Stimulated activated CD4-positive, alpha-beta T cell treated with anti-CD3 and anti-CD28 coated beads, TNF-alpha, amount 100 ng/mL, for 24 hours (primary cell): ENCODE measurements around the gene SLC35B1.
"Not testable (repeated sequence)": the region's sequence is repeated elsewhere in the genome, so short reads cannot be mapped to it uniquely, and the experiment has no call there.

ENCODE experiments used
- DNase-seq, 3 experiments: peaks; one replicate each; pipeline ENCODE4 v3.0.0-alpha.2; 2020; ENCODE audit warnings: low read depth in 3 of 3

The SLC35B1 gene

DNA sequence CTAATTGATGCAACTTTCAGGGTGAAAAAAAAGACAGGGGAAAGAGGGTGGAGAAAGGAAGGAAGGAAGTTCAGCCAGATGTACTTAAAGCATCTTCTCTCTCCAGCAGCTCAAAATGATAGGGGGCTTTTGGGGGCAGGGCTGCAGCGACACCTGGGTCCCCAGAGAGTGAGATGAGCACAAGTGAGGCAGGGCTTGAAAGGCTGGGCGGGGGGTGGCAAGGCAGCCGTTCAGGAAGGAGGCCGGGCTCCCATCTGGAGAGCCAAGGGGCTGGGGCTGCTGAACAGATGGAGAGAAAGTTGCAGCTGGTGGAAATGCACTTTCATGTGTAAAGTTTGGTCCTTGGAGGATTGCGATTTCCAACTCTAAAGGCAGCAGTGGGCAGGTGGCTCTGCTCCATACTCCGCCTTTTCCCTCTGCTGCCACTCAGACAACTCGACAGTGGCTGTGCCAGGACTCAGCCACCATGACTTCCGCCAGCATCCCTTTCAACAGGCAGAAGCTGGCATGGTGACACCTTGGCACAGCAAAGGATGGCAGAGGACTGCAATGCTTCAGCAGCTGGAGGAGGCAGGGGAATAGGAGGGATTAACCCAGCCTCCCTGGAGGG is 7.7 kb downstream of the SLC35B1 start:
- no peak for DNase-seq

- DNase-seq, result no peak
These were observed 9.8 kb downstream of the SLC35B1 start for GRCh38 chr17:49698005-49698404.

DNA sequence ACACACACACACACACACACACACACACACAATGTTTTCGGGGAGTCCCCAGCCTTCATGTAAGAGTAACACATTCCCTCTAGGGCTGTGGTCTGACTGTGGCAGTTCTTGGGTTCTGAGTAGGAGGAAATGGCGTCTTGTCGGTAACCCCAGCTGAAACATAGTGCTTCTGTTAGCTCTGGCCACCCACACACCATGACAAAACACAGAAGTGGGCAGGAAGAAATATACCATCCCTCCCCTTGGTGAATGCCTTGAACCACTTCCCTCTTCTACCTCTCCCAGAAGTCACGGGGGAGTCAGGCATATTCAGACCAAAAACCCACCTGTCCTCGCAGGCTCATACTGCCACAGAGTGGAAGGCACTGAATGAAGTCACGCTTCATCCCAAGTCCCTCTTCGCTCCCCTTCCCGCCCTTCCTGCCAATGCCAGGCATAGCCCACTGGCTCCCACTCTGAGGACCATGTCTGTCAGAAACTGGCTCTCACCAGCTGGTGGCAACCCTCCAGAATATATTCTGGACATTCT is 11.5 kb downstream of the SLC35B1 start:
- peak; percentile 39 to 71 (median 67) for DNase-seq

GRCh38 chr17:49695698-49696232 is 12.0 kb downstream of the SLC35B1 start:
- no peak for DNase-seq

- DNase-seq, result peak; percentile 46 to 72 (median 54)
These were observed 12.7 kb downstream of the SLC35B1 start for GRCh38 chr17:49694847-49695697.

- no peak for DNase-seq
These were observed 15.0 kb downstream of the SLC35B1 start for GRCh38 chr17:49692751-49693150.

DNA sequence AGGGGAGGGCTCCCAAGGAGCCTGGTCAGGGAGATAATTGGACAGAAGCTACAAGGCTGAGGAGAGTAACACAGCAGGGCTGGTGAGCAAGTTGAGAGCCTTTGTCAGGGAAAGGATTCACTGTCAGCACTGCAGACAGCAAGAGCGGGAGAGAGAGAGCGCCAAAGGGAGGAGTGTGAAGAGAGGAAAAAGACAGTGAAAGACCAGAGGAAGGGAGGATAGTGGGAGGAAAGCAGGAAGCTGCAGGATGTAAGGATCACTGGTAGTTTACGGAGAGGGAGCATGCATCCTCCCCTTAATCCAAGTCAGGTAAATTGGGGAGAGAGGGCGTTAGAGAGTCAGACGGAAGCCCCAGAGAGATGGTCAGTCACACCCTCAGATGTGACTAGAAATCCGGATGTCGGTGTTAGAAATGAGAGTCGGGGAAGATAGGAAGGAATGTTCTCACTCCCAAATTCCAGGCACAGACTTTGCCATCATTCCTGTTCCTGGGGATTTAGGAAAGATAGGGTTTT is 16.0 kb downstream of the SLC35B1 start:
- DNase-seq, result no peak

- no peak for DNase-seq
These were observed 16.6 kb downstream of the SLC35B1 start for GRCh38 chr17:49691086-49691676.

GRCh38 chr17:49690256-49690655 is 17.5 kb downstream of the SLC35B1 start:
- DNase-seq, result no peak

GRCh38 chr17:49688848-49689247 is 18.9 kb downstream of the SLC35B1 start:
- no peak for DNase-seq

GRCh38 chr17:49687878-49688491 is 19.8 kb downstream of the SLC35B1 start:
- DNase-seq, result no peak

DNA sequence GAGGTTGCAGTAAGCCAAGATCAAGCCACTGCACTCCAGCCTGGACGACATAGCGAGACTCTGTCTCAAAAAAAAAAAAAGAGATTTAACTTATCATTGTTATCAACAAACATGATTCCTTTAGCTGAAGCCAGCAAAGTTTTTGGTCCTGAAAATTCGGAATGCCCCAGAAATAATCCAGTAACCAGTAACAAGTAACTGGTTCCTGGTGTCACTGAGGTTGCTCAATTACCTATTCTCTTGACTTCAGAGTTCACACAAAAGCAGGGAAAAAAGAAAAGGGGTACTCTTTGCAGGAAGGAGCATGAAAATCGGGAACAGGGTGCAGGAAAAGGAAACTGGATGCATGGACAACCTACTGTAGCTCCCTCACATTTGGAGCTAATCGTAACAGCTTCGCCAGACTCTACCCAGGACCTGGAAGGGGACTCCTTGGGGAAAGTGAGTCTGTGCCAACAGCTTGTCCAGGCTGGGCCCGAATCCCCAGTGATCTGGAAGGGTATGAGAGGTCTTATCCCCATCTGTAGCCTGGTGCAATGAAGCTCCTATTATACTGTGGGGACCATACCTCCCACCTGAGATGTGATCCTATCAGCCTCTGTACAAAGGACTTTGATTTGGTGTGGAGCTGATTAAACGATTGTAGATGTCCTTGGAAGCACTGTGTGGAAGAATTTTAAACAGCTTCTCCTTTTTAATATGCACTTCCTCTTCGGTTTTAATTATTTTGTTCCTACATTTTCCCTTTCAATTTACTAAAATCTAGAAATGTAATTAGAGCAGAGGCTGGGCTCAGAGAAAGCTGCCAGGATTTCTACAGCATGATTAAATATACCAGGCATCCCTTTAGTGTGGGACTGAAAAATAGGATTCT is 26.4 kb downstream of the SLC35B1 start:
- DNase-seq, result no peak

- no peak for DNase-seq
These were observed 27.4 kb downstream of the SLC35B1 start for GRCh38 chr17:49680314-49680713.

DNA sequence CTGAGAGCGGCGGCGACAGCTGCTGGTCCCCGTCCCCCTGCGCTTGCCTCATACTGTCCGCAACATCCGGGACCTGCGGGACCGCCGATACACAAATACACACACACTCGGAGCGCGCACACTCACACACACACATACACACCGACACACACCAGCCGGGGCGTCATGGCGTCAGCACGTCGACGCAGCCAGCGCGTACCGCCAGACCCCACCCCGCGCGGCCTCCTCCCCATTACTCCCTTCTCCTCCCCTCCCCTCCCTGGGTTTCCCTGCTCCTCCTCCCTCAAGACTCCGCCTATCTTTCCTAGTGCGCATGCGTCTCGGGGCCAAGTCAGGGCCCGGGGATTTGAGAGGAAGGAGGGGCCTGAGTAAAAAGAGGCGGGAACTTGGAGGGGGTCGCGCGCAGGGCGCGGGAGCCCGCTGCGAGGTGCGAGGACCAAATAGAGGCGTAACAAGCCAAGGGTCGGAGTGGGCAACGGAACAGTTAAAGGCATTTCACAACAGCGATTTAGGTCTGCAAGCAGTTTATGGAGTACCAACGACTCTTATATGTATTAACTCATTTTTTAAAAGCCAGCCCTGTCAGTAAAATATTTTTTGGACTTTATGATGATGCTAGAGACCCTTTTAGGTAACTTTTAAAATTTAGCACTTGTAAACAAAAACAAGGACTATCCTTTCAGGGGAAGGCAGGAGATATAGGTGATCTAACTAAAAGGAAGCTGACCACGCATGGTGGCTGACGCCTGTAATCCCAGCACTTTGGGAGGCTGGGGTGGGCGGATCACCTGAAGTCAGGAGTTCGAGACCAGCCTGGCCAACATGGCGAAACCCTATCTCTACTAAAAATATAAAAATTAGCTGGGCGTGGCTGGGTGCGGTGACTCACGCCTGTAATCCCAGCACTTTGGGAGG is 29.6 kb downstream of the SLC35B1 start, which contains the start of gene SPOP:
SPOP (minus strand) TSS at position 165 of the 915 bp plus-strand sequence. CDS start 55,287 bp downstream, outside the sequence.
- peak; percentile 98 to 99 (median 98) for DNase-seq

DNA sequence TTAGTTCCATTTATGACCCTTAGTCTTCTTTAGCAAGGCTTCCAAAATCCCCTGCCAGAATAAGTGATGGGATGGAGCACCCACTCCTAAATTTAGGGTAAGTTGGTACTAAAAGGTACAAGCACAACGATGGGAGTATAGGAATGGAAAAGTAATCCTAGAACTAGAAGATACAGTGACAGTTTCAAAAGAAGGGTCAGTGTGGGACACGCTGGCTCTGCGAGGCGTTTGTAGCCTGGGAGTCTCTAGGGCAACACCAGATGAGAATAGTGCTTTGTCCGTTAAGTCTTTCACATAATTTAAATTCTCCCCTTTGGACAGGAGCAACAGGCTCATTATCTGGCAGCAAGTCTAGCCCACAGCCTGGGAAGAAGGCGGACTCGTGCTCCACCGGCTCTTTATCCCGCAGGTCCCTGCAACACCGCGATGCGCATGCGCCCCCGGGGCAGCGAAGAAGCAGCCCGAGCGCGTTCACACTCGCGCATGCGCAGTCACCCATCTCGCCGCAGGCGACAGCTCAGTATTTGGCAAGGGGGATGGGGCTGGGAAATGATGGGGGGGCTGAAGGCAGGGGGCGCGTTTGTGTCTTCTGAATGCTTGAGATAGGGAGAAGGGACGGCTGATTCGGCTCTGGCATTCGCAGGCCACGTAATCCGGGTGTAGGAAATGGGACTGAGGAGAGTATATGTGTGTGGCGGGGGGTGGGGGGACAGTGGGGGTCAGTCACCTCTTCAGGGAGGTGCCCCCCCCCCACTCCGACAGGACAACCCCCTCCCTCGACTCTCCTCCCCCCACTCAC is 30.4 kb downstream of the SLC35B1 start:
- peak; percentile 93 to 97 (median 96) for DNase-seq

DNA sequence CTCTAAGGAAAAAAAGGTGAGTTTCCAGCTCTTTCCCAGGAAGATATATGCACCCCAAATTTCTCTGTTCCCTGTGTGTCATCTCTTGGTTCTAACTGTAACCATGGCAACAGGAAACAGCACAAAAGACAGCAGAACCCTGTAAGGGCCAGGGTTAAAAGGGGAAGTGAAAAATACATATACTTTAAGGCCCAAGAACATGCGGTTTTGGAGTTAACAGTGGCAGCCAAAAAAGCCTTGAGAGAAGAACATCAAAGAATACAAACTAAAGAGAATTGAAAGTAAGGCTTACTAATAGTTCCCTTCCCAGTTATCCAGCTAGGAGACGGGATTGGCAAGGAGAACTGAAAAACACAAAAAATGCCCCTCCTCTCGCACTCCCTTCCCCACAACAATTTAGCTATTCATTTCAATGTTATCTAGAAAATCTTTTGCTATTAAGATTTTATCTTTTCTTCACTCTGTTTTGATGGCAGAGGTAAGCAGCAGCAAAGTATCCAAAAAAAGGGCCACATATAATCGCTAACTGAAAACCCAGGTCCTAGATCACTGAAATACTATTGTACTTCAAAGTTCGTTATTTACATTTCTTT is 31.4 kb downstream of the SLC35B1 start:
- no peak for DNase-seq

GRCh38 chr17:49674507-49674906 is 33.3 kb downstream of the SLC35B1 start:
- no peak for DNase-seq

- not testable (repeated sequence) for DNase-seq
These were observed 34.1 kb downstream of the SLC35B1 start for GRCh38 chr17:49673679-49674078.
